A673 (cell line): ENCODE measurements around the gene SCAMP4. TPM values are rescaled to one million over a fixed set of nuclear protein-coding genes. Genes with fewer than 3 reads are reported as not detected.

Source experiments
- BruUV-seq: library from RNA; stranded (reverse); fragments of 400-500 nt; replicated peaks from 2 replicates; lab custom pipeline; 2021; lab: Mats Ljungman, UMichigan
- CTCF ChIA-PET: fragments of 300-600 bp; sonication (Branson Sonifier 250); formaldehyde crosslinking; loops from one replicate; lab custom pipeline; 2022; ENCODE audit warnings: antibody characterized with exemption; lab: Charles Lee
- POLR2A ChIA-PET: fragments of 300-600 bp; sonication (Branson Sonifier 250); formaldehyde crosslinking; loops from one replicate; lab custom pipeline; 2022; ENCODE audit warnings: antibody characterized with exemption; ENCODE audit not compliant: low non-redundant PET; lab: Charles Lee
- DNase-seq: peaks from one replicate; pipeline ENCODE4 v3.0.0-alpha.2; 2015; ENCODE audit warnings: low spot score
- H3K27ac ChIP-seq: fragments of 200-600 bp; sonication (generic); 2 replicates; pipeline ENCODE4 v1.5.1; 2016; ENCODE audit warnings: mixed run types, low read depth, mild to moderate bottlenecking, mixed read lengths, antibody characterized with exemption, low read length; ENCODE audit not compliant: poor library complexity, severe bottlenecking
- H3K27me3 ChIP-seq: fragments of 200-600 bp; sonication (generic); replicated peaks from 2 replicates; pipeline ENCODE4 v1.6.1; 2017; ENCODE audit warnings: mixed run types, low read depth, mild to moderate bottlenecking, mixed read lengths, antibody characterized with exemption, low read length; ENCODE audit not compliant: insufficient read depth, poor library complexity
- H3K36me3 ChIP-seq: fragments of 200-600 bp; sonication (generic); 2 replicates; pipeline ENCODE4 v1.6.1; 2016; ENCODE audit warnings: mixed run types, mild to moderate bottlenecking, mixed read lengths, antibody characterized with exemption, low read length; ENCODE audit not compliant: insufficient read depth, poor library complexity, severe bottlenecking
- H3K4me1 ChIP-seq: fragments of 200-600 bp; sonication (generic); 2 replicates; pipeline ENCODE4 v1.6.1; 2017; ENCODE audit warnings: mixed run types, mild to moderate bottlenecking, mixed read lengths, antibody characterized with exemption, low read length; ENCODE audit not compliant: insufficient read depth, poor library complexity, severe bottlenecking
- H3K4me3 ChIP-seq: fragments of 200-600 bp; sonication (generic); 2 replicates; pipeline ENCODE4 v1.5.1; 2016; ENCODE audit warnings: low read depth, mixed run types, mild to moderate bottlenecking, mixed read lengths, low read length; ENCODE audit not compliant: poor library complexity, severe bottlenecking
- H3K9me3 ChIP-seq: fragments of 200-600 bp; sonication (generic); 2 replicates; pipeline ENCODE4 v1.6.1; 2016; ENCODE audit warnings: mixed run types, low read depth, mild to moderate bottlenecking, mixed read lengths, antibody characterized with exemption, low read length; ENCODE audit not compliant: poor library complexity, severe bottlenecking
- CTCF ChIP-seq: fragments of 300-800, 200-600 bp; sonication (generic); conservative IDR thresholded peaks from 2 replicates; pipeline ENCODE4 v1.5.1; 2017; ENCODE audit warnings: low read depth, mild to moderate bottlenecking, antibody characterized with exemption, low read length, moderate library complexity, mixed read lengths
- EZH2 ChIP-seq: fragments of 200-600 bp; sonication (generic); IDR thresholded peaks from 2 replicates; pipeline ENCODE4 v1.6.1; 2017; ENCODE audit warnings: borderline replicate concordance, low read depth, mild to moderate bottlenecking, mixed read lengths, antibody characterized with exemption, low read length; ENCODE audit not compliant: poor library complexity, severe bottlenecking
- intact Hi-C: fragments of 100-400 bp; cut with micrococcal nuclease; formaldehyde crosslinking; loops from one replicate; pipeline ENCODE4 v1.10.0; 2022; ENCODE audit not compliant: unreplicated experiment
- total RNA-seq: library from RNA; stranded (reverse); gene quantifications from 2 replicates; pipeline ENCODE4 v1.2.3, GENCODE V29; 2021

Gene SCAMP4
- total RNA-seq, 1 experiment from 2014 or later: 88.4 TPM

GRCh38 chr19:1868971-1869370 is 36.2 kb upstream of the SCAMP4 start:
- ChIA-PET CTCF (no interaction called here), POLR2A (no interaction called here)
- Histone ChIP-seq H3K4me3 (no peak overlapping the region), H3K4me1 (peaks cover 11% of the 10 kb centered on the region), H3K9me3 (no peaks in the 10 kb centered on the region), H3K27me3 (no peaks in the 10 kb centered on the region), H3K27ac (peak overlapping the region; percentile 47), H3K36me3 (peaks cover 8% of the 10 kb centered on the region)
- no peak for DNase-seq
- TF ChIP-seq CTCF (no peak), EZH2 (no peak)
- intact Hi-C loops: no loop called here
- BruUV-seq: no TSS peak

GRCh38 chr19:1871140-1871597 is 34.0 kb upstream of the SCAMP4 start:
- ChIA-PET CTCF (no interaction called here), POLR2A (no interaction called here)
- TF ChIP-seq EZH2 (no peak), CTCF (no peak)
- intact Hi-C loops: no loop called here
- Histone ChIP-seq H3K4me3 (no peak overlapping the region), H3K36me3 (peaks cover 8% of the 10 kb centered on the region), H3K4me1 (peaks cover 18% of the 10 kb centered on the region), H3K9me3 (no peaks in the 10 kb centered on the region), H3K27ac (no peak overlapping the region), H3K27me3 (no peaks in the 10 kb centered on the region)
- no peak for DNase-seq
- BruUV-seq: no TSS peak

GRCh38 chr19:1871630-1872029 is 33.6 kb upstream of the SCAMP4 start:
- Histone ChIP-seq H3K36me3 (peaks cover 8% of the 10 kb centered on the region), H3K9me3 (no peaks in the 10 kb centered on the region), H3K27ac (no peak overlapping the region), H3K27me3 (no peaks in the 10 kb centered on the region), H3K4me3 (no peak overlapping the region), H3K4me1 (peaks cover 23% of the 10 kb centered on the region)
- ChIA-PET CTCF (no interaction called here), POLR2A (no interaction called here)
- no peak for DNase-seq
- BruUV-seq: no TSS peak
- intact Hi-C loops: no loop called here
- TF ChIP-seq CTCF: no peak
- no peak for TF ChIP-seq EZH2
